Activated T-cell treated with anti-CD3 and anti-CD28 coated beads, Interleukin-2, amount 50 U/mL, for 24 hours (primary cell): ENCODE measurements around the gene SMIM12.
"Not testable (repeated sequence)": the region's sequence is repeated elsewhere in the genome, so short reads cannot be mapped to it uniquely, and the experiment has no call there.

Source experiments
- DNase-seq: peaks from one replicate; pipeline ENCODE4 v3.0.0-alpha.2; 2020
- H3K27ac Mint-ChIP-seq: 2 replicates; pipeline ENCODE4 v1.8.0; 2020; ENCODE audit warnings: mild to moderate bottlenecking, mixed read lengths
- H3K27me3 Mint-ChIP-seq: 2 replicates; pipeline ENCODE4 v1.8.0; 2020; ENCODE audit warnings: mixed read lengths
- H3K36me3 Mint-ChIP-seq: 2 replicates; pipeline ENCODE4 v1.8.0; 2020; ENCODE audit warnings: low read depth, mixed read lengths
- H3K4me1 Mint-ChIP-seq: 2 replicates; pipeline ENCODE4 v1.8.0; 2020; ENCODE audit warnings: low read depth, mixed read lengths
- H3K4me3 Mint-ChIP-seq: 2 replicates; pipeline ENCODE4 v1.8.0; 2020; ENCODE audit warnings: mild to moderate bottlenecking, moderate library complexity, mixed read lengths
- H3K9me3 Mint-ChIP-seq: 2 replicates; pipeline ENCODE4 v1.8.0; 2020; ENCODE audit warnings: mixed read lengths

The SMIM12 gene

GRCh38 chr1:34816778-34817177 lies 42.8 kb downstream of the SMIM12 start:
- no peaks in the 10 kb centered on the region for H3K27me3 Mint-ChIP-seq
- no peak for DNase-seq
- no peak overlapping the region for H3K4me3 Mint-ChIP-seq
- H3K36me3 Mint-ChIP-seq, result no peaks in the 10 kb centered on the region
- no peak overlapping the region for H3K27ac Mint-ChIP-seq
- H3K9me3 Mint-ChIP-seq, result no peaks in the 10 kb centered on the region
- H3K4me1 Mint-ChIP-seq, result no peaks in the 10 kb centered on the region

DNA sequence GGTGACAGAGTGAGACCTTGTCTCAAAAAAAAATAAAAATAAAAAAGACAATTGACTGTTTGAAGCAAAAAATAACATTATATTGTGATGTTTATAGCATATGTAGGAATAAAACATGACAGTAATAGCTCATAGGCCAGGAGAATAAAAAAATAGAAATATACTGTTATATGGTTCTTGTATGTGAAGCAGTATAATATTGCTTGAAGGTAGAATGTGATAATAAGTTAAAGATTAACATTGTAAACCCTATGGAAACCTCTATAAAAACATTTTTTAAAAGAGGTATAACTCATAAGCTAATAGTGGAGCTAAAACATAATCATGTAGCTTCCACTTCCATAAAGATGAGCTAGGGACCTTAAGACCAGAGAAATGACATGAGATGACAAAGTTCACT lies 43.2 kb downstream of the SMIM12 start:
- H3K4me3 Mint-ChIP-seq, result no peak overlapping the region
- no peaks in the 10 kb centered on the region for H3K36me3 Mint-ChIP-seq
- H3K9me3 Mint-ChIP-seq, result no peaks in the 10 kb centered on the region
- H3K27me3 Mint-ChIP-seq, result no peaks in the 10 kb centered on the region
- no peak overlapping the region for H3K27ac Mint-ChIP-seq
- no peak for DNase-seq
- H3K4me1 Mint-ChIP-seq, result no peaks in the 10 kb centered on the region

DNA sequence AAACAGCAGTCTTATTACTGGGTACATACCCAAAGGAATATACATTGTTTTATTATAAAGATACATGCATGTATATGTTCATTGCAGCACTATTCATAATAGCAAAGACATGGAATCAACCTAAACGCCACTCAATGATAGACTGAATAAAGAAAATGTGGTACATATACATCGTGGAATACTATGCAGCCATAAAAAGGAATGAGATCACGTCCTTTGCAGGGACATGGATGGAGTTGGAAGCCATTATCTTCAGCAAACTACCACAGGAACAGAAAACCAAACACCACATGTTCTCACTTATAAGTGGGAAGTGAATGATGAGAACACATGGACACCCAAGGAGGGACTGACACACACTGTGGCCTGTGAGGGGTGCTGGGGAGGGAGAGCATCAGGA lies 48.8 kb downstream of the SMIM12 start:
- H3K27me3 Mint-ChIP-seq, H3K4me3 Mint-ChIP-seq, H3K4me1 Mint-ChIP-seq, DNase-seq, H3K9me3 Mint-ChIP-seq, H3K27ac Mint-ChIP-seq, H3K36me3 Mint-ChIP-seq: not testable (repeated sequence)

GRCh38 chr1:34808051-34808810 lies 51.3 kb downstream of the SMIM12 start:
- H3K27ac Mint-ChIP-seq, result no peak overlapping the region
- no peak overlapping the region for H3K4me3 Mint-ChIP-seq
- H3K9me3 Mint-ChIP-seq, result peaks cover 6% of the 10 kb centered on the region
- peaks cover 3% of the 10 kb centered on the region for H3K36me3 Mint-ChIP-seq
- no peak for DNase-seq
- no peaks in the 10 kb centered on the region for H3K4me1 Mint-ChIP-seq
- H3K27me3 Mint-ChIP-seq, result no peaks in the 10 kb centered on the region

- no peak for DNase-seq
- peaks cover 3% of the 10 kb centered on the region for H3K36me3 Mint-ChIP-seq
- no peak overlapping the region for H3K27ac Mint-ChIP-seq
- H3K4me1 Mint-ChIP-seq, result no peaks in the 10 kb centered on the region
- no peaks in the 10 kb centered on the region for H3K27me3 Mint-ChIP-seq
- peaks cover 6% of the 10 kb centered on the region for H3K9me3 Mint-ChIP-seq
- no peak overlapping the region for H3K4me3 Mint-ChIP-seq
These were observed 53.2 kb downstream of the SMIM12 start for GRCh38 chr1:34806396-34806795.

DNA sequence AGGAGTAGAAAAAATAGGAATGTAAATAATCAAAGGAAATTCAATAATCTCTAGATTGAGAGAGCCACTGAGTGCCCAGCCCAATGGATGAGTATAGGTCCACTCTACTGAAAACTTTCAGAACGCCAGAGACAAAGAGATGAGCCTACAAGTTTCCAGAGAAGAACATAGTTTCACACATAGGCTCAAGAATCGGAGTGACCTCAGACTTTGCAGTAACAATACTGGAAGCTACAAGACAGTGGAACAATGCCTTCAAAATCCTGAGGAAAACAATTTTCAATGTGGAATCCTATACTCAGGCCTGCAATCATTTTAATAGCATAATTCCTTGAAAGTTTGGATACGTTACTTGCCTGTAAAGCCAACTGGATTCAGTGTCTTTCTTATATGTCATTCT lies 55.8 kb downstream of the SMIM12 start:
- no peak for DNase-seq
- H3K4me1 Mint-ChIP-seq, result peaks cover 16% of the 10 kb centered on the region
- no peak overlapping the region for H3K27ac Mint-ChIP-seq
- H3K36me3 Mint-ChIP-seq, result peaks cover 3% of the 10 kb centered on the region
- no peaks in the 10 kb centered on the region for H3K9me3 Mint-ChIP-seq
- no peak overlapping the region for H3K4me3 Mint-ChIP-seq
- H3K27me3 Mint-ChIP-seq, result no peaks in the 10 kb centered on the region
